RWPE2 (cell line): Measurements from ENCODE around the gene CNDP2.

Source experiments
- ATAC-seq: fragments of 200-7000 bp; cut with Tn5 transposase; 3 replicates; pipeline ENCODE4 v1.9.1; 2021; ENCODE audit warnings: low read depth
- DNase-seq: peaks from one replicate; pipeline ENCODE4 v3.0.0-alpha.2; 2020; ENCODE audit warnings: low spot score
- H3K27ac ChIP-seq: fragments of 450-650 bp; 2 replicates; pipeline ENCODE4 v1.5.1; 2017; ENCODE audit warnings: mild to moderate bottlenecking; ENCODE audit not compliant: poor library complexity, severe bottlenecking
- H3K27me3 ChIP-seq: fragments of 250-450 bp; sonication (Bioruptor Pico); 2 replicates; pipeline ENCODE4 v1.5.1; 2021; ENCODE audit warnings: mild to moderate bottlenecking, moderate library complexity; ENCODE audit not compliant: insufficient read depth, poor library complexity, severe bottlenecking
- H3K36me3 ChIP-seq: fragments of 250-450 bp; sonication (Bioruptor Pico); 2 replicates; pipeline ENCODE4 v1.5.1; 2020; ENCODE audit warnings: low read depth, mild to moderate bottlenecking, moderate library complexity
- H3K4me1 ChIP-seq: fragments of 250-450 bp; sonication (Bioruptor Pico); 2 replicates; pipeline ENCODE4 v1.5.1; 2021; ENCODE audit warnings: mild to moderate bottlenecking, moderate library complexity; ENCODE audit not compliant: insufficient read depth, poor library complexity, severe bottlenecking
- H3K4me3 ChIP-seq: fragments of 250-450 bp; sonication (Bioruptor Pico); 2 replicates; pipeline ENCODE4 v1.5.1; 2021; ENCODE audit warnings: mild to moderate bottlenecking, moderate library complexity; ENCODE audit not compliant: severe bottlenecking
- H3K9me3 ChIP-seq: fragments of 250-450 bp; sonication (Bioruptor Pico); 2 replicates; pipeline ENCODE4 v1.5.1; 2021; ENCODE audit warnings: mild to moderate bottlenecking, moderate library complexity; ENCODE audit not compliant: severe bottlenecking
- CTCF ChIP-seq: fragments of 450-650 bp; IDR thresholded peaks from one replicate; pipeline ENCODE4 v1.5.1; 2017; ENCODE audit warnings: mild to moderate bottlenecking, moderate library complexity; ENCODE audit not compliant: poor library complexity, severe bottlenecking

The CNDP2 gene

DNA sequence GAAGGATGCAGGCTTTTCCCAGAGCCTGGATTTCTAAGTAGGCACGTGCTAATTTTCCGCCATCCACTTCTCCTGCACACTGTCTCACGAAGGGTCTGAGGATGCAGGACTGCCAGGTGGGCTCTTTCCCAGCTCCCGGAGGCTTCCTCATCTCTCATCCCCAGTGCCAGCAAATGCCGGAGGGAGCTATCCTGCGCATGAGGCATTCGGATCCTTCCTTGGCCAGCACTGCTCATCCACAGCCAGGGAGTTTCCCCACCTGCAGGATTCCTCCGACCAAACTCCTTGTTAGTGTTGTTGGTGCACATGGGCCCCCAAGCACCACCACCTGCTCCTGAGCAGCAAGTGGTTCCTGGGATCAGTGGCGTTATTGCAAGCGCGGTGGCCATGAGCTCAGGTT, 43.1 kb downstream of the CNDP2 start:
- H3K4me3 ChIP-seq, result no peak overlapping the region
- no peak for ATAC-seq
- H3K4me1 ChIP-seq, result peaks cover 12% of the 10 kb centered on the region
- DNase-seq, result no peak
- H3K27me3 ChIP-seq, result no peaks in the 10 kb centered on the region
- no peaks in the 10 kb centered on the region for H3K9me3 ChIP-seq
- H3K36me3 ChIP-seq, result no peaks in the 10 kb centered on the region
- no peak overlapping the region for H3K27ac ChIP-seq
- no peak for TF ChIP-seq CTCF

- Histone ChIP-seq H3K36me3 (no peaks in the 10 kb centered on the region), H3K4me3 (no peak overlapping the region), H3K9me3 (no peaks in the 10 kb centered on the region), H3K27ac (no peak overlapping the region), H3K27me3 (no peaks in the 10 kb centered on the region), H3K4me1 (peaks cover 12% of the 10 kb centered on the region)
- DNase-seq (no peak), ATAC-seq (no peak)
- TF ChIP-seq CTCF, result no peak
Observed at GRCh38 chr18:74540652-74541421, 44.7 kb downstream of the CNDP2 start.

- Histone ChIP-seq H3K27me3 (no peaks in the 10 kb centered on the region), H3K4me1 (peaks cover 15% of the 10 kb centered on the region), H3K4me3 (no peak overlapping the region), H3K36me3 (no peaks in the 10 kb centered on the region), H3K27ac (no peak overlapping the region), H3K9me3 (no peaks in the 10 kb centered on the region)
- no peak for TF ChIP-seq CTCF
- ATAC-seq (peak; percentile 83), DNase-seq (no peak)
Observed at GRCh38 chr18:74541703-74542555, 45.8 kb downstream of the CNDP2 start.

DNA sequence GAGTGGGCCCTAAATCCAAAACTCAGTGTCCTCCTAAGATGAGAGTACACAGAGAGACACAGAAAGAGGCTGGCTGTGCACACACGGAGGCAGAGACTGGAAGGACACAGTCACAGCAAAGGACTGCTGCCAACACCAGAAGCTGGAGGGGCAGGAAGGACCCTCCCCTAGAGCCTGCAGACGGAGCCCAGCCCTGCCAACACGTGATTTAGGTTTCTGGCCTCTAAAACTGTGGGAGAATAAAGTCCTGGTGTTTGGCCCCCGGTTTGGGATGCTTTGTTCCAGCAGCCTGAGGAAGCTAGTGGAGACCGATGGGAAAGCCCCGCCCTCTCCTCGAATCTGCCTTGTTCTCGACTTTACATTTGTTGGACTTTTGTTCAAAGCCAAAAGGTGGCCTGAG, 48.7 kb downstream of the CNDP2 start:
- H3K9me3 ChIP-seq, result peaks cover 4% of the 10 kb centered on the region
- H3K27ac ChIP-seq, result no peak overlapping the region
- no peaks in the 10 kb centered on the region for H3K27me3 ChIP-seq
- ATAC-seq (no peak), DNase-seq (no peak)
- H3K4me1 ChIP-seq, result peaks cover 15% of the 10 kb centered on the region
- H3K36me3 ChIP-seq, result no peaks in the 10 kb centered on the region
- H3K4me3 ChIP-seq, result no peak overlapping the region
- TF ChIP-seq CTCF, result no peak
